ENCODE data around the gene PPP1R3G. TPM values are rescaled to one million over a fixed set of nuclear protein-coding genes. Genes with fewer than 3 reads are reported as not detected.

Gene PPP1R3G
- total RNA-seq, 1 experiment from 2014 or later: 0.15 TPM

DNA sequence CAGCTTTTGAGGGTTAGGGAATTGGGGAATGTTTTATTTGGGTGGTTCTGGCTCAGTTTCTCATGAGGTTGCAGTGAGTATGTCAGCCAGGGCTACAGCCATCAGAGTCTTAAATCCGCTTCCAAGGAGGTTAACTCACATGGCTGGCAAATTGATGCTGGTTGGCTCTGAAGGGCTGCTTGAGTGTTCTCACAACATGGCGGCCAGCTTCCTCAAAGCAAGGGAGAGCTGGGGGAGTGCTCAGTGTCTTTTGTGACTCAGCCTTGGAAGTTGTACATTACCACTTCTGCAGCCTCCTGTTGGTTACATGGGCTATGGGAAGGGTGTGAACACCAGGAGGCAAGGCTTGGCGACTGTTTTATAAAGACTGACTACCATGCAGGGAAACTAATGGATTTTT lies 17.8 kb upstream of the PPP1R3G start:
- Mint-ChIP-seq H3K36me3 (peaks cover 4% of the 10 kb centered on the region), H3K27ac (no peak overlapping the region), H3K9me3 (peaks cover 6% of the 10 kb centered on the region; the same call in 1 of the 2 replicates), H3K4me3 (no peak overlapping the region), H3K27me3 (ENCODE audit: low read depth) (no peaks in the 10 kb centered on the region), H3K4me1 (no peaks in the 10 kb centered on the region)
- DNase-seq (ENCODE audit: low spot score): no peak
- ChIA-PET POLR2A (no interaction called here), CTCF (no interaction called here)
- no peak for ATAC-seq
- TF ChIP-seq GABPB1 (CRISPR knock-in tag; IDR thresholded peaks at IDR 0.05) (0 out of 2 replicates have a peak, but pooled peaks have one; percentile 21), ZNF671 (CRISPR knock-in tag; IDR thresholded peaks at IDR 0.05) (no peak)

DNA sequence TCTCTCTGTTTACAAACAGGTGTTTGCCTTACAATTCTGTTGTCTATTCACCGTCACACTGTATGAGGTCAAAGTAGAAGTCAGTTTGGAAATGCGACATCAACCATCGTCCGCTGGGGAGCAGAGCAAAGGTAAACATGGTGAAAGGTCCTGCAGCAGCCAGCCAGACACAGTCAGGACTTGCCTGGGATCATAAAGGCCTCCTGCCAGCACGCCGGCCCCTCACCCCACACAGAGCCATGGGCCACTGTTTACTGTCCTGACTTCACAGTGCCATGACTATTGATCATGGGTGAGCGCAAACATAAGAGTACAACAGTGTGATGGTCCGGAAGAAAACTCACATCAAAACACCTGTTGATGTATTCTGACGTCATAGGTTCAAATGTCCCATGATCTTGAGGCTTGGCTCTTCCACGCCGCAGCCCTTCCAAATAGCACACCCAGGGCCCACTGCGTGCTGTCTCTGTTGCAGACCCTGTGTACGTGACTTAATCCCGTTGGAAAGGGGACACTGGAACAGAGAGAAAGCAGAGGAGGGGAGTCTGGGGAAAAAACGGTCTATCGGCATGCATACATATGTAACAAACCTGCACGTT lies 16.9 kb upstream of the PPP1R3G start:
- Mint-ChIP-seq H3K9me3 (peaks cover 6% of the 10 kb centered on the region; the same call in 1 of the 2 replicates), H3K4me1 (no peaks in the 10 kb centered on the region), H3K36me3 (peaks cover 4% of the 10 kb centered on the region), H3K27me3 (ENCODE audit: low read depth) (no peaks in the 10 kb centered on the region), H3K27ac (no peak overlapping the region), H3K4me3 (no peak overlapping the region)
- DNase-seq (ENCODE audit: low spot score) (no peak), ATAC-seq (no peak)
- no peak for TF ChIP-seq TCF7 (CRISPR knock-in tag; IDR thresholded peaks at IDR 0.05; ENCODE audit: low read depth)
- no peak for TF ChIP-seq ZNF671 (CRISPR knock-in tag; IDR thresholded peaks at IDR 0.05)
- TF ChIP-seq, protein P1, sequence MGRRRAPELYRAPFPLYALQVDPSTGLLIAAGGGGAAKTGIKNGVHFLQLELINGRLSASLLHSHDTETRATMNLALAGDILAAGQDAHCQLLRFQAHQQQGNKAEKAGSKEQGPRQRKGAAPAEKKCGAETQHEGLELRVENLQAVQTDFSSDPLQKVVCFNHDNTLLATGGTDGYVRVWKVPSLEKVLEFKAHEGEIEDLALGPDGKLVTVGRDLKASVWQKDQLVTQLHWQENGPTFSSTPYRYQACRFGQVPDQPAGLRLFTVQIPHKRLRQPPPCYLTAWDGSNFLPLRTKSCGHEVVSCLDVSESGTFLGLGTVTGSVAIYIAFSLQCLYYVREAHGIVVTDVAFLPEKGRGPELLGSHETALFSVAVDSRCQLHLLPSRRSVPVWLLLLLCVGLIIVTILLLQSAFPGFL (CRISPR knock-in tag; IDR thresholded peaks at IDR 0.05; ENCODE audit: borderline replicate concordance): peak; percentile 68; the same call in 1 of the 2 replicates
- peak; percentile 92 for TF ChIP-seq GABPB1 (CRISPR knock-in tag; IDR thresholded peaks at IDR 0.05)
- no peak for TF ChIP-seq ESRRA (CRISPR knock-in tag; IDR thresholded peaks at IDR 0.05; ENCODE audit: borderline replicate concordance)
- POLR2A ChIA-PET: no interaction called here
- CTCF ChIA-PET: no interaction called here

DNA sequence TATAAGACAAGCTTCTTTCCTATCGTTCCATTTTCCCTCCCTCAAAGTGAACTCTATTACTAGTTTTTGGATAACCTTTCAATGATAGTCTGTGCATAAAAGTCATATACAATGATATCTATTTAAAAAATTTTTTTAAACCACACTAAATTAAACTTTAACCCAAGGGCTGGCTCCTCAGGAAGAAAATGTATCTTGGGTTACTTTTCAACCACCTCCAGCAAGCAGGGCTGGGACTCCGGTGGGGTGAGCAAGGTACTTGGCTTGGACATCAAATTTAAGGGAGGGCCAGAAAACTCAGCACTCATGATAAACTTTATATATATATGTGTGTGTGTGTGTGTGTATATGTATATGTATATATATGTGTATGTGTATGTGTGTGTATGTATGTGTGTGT lies 13.9 kb upstream of the PPP1R3G start:
- H3K27ac Mint-ChIP-seq: no peak overlapping the region
- DNase-seq (ENCODE audit: low spot score): no peak
- H3K4me3 Mint-ChIP-seq: no peak overlapping the region
- H3K4me1 Mint-ChIP-seq: no peaks in the 10 kb centered on the region
- no peak for ATAC-seq
- POLR2A ChIA-PET: no interaction called here
- H3K36me3 Mint-ChIP-seq: peaks cover 4% of the 10 kb centered on the region
- TF ChIP-seq, protein P2, sequence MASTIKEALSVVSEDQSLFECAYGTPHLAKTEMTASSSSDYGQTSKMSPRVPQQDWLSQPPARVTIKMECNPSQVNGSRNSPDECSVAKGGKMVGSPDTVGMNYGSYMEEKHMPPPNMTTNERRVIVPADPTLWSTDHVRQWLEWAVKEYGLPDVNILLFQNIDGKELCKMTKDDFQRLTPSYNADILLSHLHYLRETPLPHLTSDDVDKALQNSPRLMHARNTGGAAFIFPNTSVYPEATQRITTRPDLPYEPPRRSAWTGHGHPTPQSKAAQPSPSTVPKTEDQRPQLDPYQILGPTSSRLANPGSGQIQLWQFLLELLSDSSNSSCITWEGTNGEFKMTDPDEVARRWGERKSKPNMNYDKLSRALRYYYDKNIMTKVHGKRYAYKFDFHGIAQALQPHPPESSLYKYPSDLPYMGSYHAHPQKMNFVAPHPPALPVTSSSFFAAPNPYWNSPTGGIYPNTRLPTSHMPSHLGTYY (CRISPR knock-in tag; IDR thresholded peaks at IDR 0.05): no peak
- no peak for TF ChIP-seq NFYB (CRISPR knock-in tag; conservative IDR thresholded peaks at IDR 0.05; ENCODE audit: low read depth)
- TF ChIP-seq ZNF232 (CRISPR knock-in tag; IDR thresholded peaks at IDR 0.05): no peak
- TF ChIP-seq, protein P3, sequence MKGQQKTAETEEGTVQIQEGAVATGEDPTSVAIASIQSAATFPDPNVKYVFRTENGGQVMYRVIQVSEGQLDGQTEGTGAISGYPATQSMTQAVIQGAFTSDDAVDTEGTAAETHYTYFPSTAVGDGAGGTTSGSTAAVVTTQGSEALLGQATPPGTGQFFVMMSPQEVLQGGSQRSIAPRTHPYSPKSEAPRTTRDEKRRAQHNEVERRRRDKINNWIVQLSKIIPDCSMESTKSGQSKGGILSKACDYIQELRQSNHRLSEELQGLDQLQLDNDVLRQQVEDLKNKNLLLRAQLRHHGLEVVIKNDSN (CRISPR knock-in tag; IDR thresholded peaks at IDR 0.05): no peak
- no peak for TF ChIP-seq CREM (CRISPR knock-in tag; IDR thresholded peaks at IDR 0.05)
- TF ChIP-seq ATF1 (CRISPR knock-in tag; IDR thresholded peaks at IDR 0.05): no peak
- TF ChIP-seq GRHL2 (CRISPR knock-in tag; IDR thresholded peaks at IDR 0.05; ENCODE audit: insufficient replicate concordance, severe bottlenecking): no peak
- no peak for TF ChIP-seq ZNF263 (CRISPR knock-in tag; IDR thresholded peaks at IDR 0.05; ENCODE audit: low read depth)
- no peak for TF ChIP-seq TCF7 (CRISPR knock-in tag; IDR thresholded peaks at IDR 0.05; ENCODE audit: low read depth)
- no peak for TF ChIP-seq CREB1 (CRISPR knock-in tag; IDR thresholded peaks at IDR 0.05)
- TF ChIP-seq RORB (CRISPR knock-in tag; IDR thresholded peaks at IDR 0.05): no peak
- TF ChIP-seq, protein P4, sequence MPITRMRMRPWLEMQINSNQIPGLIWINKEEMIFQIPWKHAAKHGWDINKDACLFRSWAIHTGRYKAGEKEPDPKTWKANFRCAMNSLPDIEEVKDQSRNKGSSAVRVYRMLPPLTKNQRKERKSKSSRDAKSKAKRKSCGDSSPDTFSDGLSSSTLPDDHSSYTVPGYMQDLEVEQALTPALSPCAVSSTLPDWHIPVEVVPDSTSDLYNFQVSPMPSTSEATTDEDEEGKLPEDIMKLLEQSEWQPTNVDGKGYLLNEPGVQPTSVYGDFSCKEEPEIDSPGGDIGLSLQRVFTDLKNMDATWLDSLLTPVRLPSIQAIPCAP (CRISPR knock-in tag; IDR thresholded peaks at IDR 0.05): no peak
- TF ChIP-seq, protein P5, sequence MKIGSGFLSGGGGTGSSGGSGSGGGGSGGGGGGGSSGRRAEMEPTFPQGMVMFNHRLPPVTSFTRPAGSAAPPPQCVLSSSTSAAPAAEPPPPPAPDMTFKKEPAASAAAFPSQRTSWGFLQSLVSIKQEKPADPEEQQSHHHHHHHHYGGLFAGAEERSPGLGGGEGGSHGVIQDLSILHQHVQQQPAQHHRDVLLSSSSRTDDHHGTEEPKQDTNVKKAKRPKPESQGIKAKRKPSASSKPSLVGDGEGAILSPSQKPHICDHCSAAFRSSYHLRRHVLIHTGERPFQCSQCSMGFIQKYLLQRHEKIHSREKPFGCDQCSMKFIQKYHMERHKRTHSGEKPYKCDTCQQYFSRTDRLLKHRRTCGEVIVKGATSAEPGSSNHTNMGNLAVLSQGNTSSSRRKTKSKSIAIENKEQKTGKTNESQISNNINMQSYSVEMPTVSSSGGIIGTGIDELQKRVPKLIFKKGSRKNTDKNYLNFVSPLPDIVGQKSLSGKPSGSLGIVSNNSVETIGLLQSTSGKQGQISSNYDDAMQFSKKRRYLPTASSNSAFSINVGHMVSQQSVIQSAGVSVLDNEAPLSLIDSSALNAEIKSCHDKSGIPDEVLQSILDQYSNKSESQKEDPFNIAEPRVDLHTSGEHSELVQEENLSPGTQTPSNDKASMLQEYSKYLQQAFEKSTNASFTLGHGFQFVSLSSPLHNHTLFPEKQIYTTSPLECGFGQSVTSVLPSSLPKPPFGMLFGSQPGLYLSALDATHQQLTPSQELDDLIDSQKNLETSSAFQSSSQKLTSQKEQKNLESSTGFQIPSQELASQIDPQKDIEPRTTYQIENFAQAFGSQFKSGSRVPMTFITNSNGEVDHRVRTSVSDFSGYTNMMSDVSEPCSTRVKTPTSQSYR (CRISPR knock-in tag; IDR thresholded peaks at IDR 0.05): no peak
- TF ChIP-seq SP1 (CRISPR knock-in tag; conservative IDR thresholded peaks at IDR 0.05): no peak
- TF ChIP-seq, protein P6, sequence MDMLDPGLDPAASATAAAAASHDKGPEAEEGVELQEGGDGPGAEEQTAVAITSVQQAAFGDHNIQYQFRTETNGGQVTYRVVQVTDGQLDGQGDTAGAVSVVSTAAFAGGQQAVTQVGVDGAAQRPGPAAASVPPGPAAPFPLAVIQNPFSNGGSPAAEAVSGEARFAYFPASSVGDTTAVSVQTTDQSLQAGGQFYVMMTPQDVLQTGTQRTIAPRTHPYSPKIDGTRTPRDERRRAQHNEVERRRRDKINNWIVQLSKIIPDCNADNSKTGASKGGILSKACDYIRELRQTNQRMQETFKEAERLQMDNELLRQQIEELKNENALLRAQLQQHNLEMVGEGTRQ (CRISPR knock-in tag; IDR thresholded peaks at IDR 0.05): no peak
- TF ChIP-seq TEAD1 (CRISPR knock-in tag; IDR thresholded peaks at IDR 0.05): no peak
- TF ChIP-seq TEAD4 (CRISPR knock-in tag; IDR thresholded peaks at IDR 0.05): no peak
- TF ChIP-seq NR2C2 (CRISPR knock-in tag; IDR thresholded peaks at IDR 0.05): no peak
- peaks cover 17% of the 10 kb centered on the region for H3K9me3 Mint-ChIP-seq
- no peaks in the 10 kb centered on the region for H3K27me3 Mint-ChIP-seq (ENCODE audit: low read depth)
- CTCF ChIA-PET: interaction anchor here (1.2 kb wide), 1 partner anchor 14 kb away, joined by 5 read pairs; no protein-coding TSS in a partner anchor
